ENCODE data around the gene PPP4C. TPM values are rescaled to one million over a fixed set of nuclear protein-coding genes. Genes with fewer than 3 reads are reported as not detected.

Gene PPP4C
- total RNA-seq, 1 experiment from 2014 or later: 116 TPM

- Histone ChIP-seq H3K79me2 (ENCODE audit: low read length) (peaks cover 51% of the 10 kb centered on the region), H3K36me3 (ENCODE audit: low read depth, low read length) (peaks cover 58% of the 10 kb centered on the region), H3K4me2 (ENCODE audit: low read length) (peak overlapping the region; percentile 99; the same call in 1 of the 2 replicates), H3K9ac (ENCODE audit: low read length) (no peak overlapping the region), H3F3A (ENCODE audit: low read length, unreplicated experiment) (peaks cover 2% of the 10 kb centered on the region), H3K27ac (ENCODE audit: low read length) (no peak overlapping the region), H2AFZ (ENCODE audit: low read length) (no peak overlapping the region), H3K9me2 (replicated peaks; ENCODE audit: low read length) (no peaks in the 10 kb centered on the region), H3K9me3 (ENCODE audit: low read length) (no peaks in the 10 kb centered on the region), H3K27me3 (ENCODE audit: low read length) (no peaks in the 10 kb centered on the region), H4K20me1 (ENCODE audit: low read length) (peaks cover 45% of the 10 kb centered on the region), H3K4me1 (ENCODE audit: insufficient read depth, low read length) (peaks cover 19% of the 10 kb centered on the region; the same call in 1 of the 2 replicates), H3K4me3 (ENCODE audit: low read length) (no peak overlapping the region)
- TSS peak; percentile 2 for BruUV-seq (replicated peaks)
- TF ChIP-seq CTCF (conservative IDR thresholded peaks at IDR 0.05; ENCODE audit: low read depth, low read length) (no peak), EZH2 (IDR thresholded peaks at IDR 0.05; ENCODE audit: low read length, unreplicated experiment) (no peak), EZH2phosphoT487 (IDR thresholded peaks at IDR 0.05; ENCODE audit: borderline replicate concordance, low read length) (no peak)
- ChIA-PET CTCF (no interaction called here), POLR2A (ENCODE audit: unreplicated experiment) (no interaction called here)
- ATAC-seq (no peak), DNase-seq (no peak)
- intact Hi-C loops (cut with micrococcal nuclease): no loop called here
Observed at GRCh38 chr16:30069611-30070462, 6.0 kb upstream of the PPP4C start.

GRCh38 chr16:30070490-30070889 lies 5.3 kb upstream of the PPP4C start:
- peaks cover 45% of the 10 kb centered on the region for H4K20me1 ChIP-seq (ENCODE audit: low read length)
- no TSS peak for BruUV-seq (replicated peaks)

More at GRCh38 chr16:30070490-30070889, 5.3 kb upstream of the PPP4C start:
- no peaks in the 10 kb centered on the region for H3K27me3 ChIP-seq (ENCODE audit: low read length)
- H3K9me3 ChIP-seq (ENCODE audit: low read length): no peaks in the 10 kb centered on the region
- no peak overlapping the region for H3K27ac ChIP-seq (ENCODE audit: low read length)
- TF ChIP-seq CTCF (conservative IDR thresholded peaks at IDR 0.05; ENCODE audit: low read depth, low read length): no peak
- TF ChIP-seq EZH2phosphoT487 (IDR thresholded peaks at IDR 0.05; ENCODE audit: borderline replicate concordance, low read length): no peak
- no peak for TF ChIP-seq EZH2 (IDR thresholded peaks at IDR 0.05; ENCODE audit: low read length, unreplicated experiment)
- no peak overlapping the region for H2AFZ ChIP-seq (ENCODE audit: low read length)
- ChIA-PET CTCF (no interaction called here), POLR2A (ENCODE audit: unreplicated experiment) (interaction anchor here (0.5 to 0.6 kb wide), 2 partner anchors 15 to 486 kb away, joined by 4 to 5 read pairs; no protein-coding TSS in a partner anchor)
- H3K4me1 ChIP-seq (ENCODE audit: insufficient read depth, low read length): peaks cover 24% of the 10 kb centered on the region; the same call in 1 of the 2 replicates
- intact Hi-C loops (cut with micrococcal nuclease): no loop called here
- no peak overlapping the region for H3K4me2 ChIP-seq (ENCODE audit: low read length)
- peaks cover 6% of the 10 kb centered on the region for H3F3A ChIP-seq (ENCODE audit: low read length, unreplicated experiment)
- ATAC-seq (no peak), DNase-seq (no peak)
- no peak overlapping the region for H3K9ac ChIP-seq (ENCODE audit: low read length)
- H3K36me3 ChIP-seq (ENCODE audit: low read depth, low read length): peaks cover 58% of the 10 kb centered on the region
- no peak overlapping the region for H3K4me3 ChIP-seq (ENCODE audit: low read length)
- peaks cover 51% of the 10 kb centered on the region for H3K79me2 ChIP-seq (ENCODE audit: low read length)
- H3K9me2 ChIP-seq (replicated peaks; ENCODE audit: low read length): no peaks in the 10 kb centered on the region
